Activated naive CD4-positive, alpha-beta T cell treated with anti-CD3 and anti-CD28 coated beads, Interleukin-2, amount 50 U/mL, for 16 hours (primary cell): Measurements from ENCODE around the gene LSMEM2.
"Not testable (repeated sequence)": the region's sequence is repeated elsewhere in the genome, so short reads cannot be mapped to it uniquely, and the experiment has no call there.

Experiments used
- DNase-seq: peaks from one replicate; pipeline ENCODE4 v3.0.0-alpha.2; 2020

LSMEM2 gene

GRCh38 chr3:50266017-50266416 lies 12.9 kb upstream of the LSMEM2 start:
- DNase-seq: no peak

- no peak for DNase-seq
Observed at GRCh38 chr3:50266836-50267235, 12.1 kb upstream of the LSMEM2 start.

- no peak for DNase-seq
Observed at GRCh38 chr3:50267280-50267913, 11.5 kb upstream of the LSMEM2 start.

- no peak for DNase-seq
Observed at GRCh38 chr3:50268276-50268675, 10.6 kb upstream of the LSMEM2 start.

GRCh38 chr3:50268703-50269451 lies 10.0 kb upstream of the LSMEM2 start, which contains the start of gene SEMA3B:
SEMA3B (plus strand) TSS chr3:50269147; CDS start chr3:50269241, 94 bp downstream.
- no peak for DNase-seq

GRCh38 chr3:50269460-50269859 lies 9.4 kb upstream of the LSMEM2 start:
- DNase-seq: no peak

GRCh38 chr3:50269977-50270413 lies 8.9 kb upstream of the LSMEM2 start:
- DNase-seq: no peak

GRCh38 chr3:50270422-50271224 lies 8.3 kb upstream of the LSMEM2 start:
- no peak for DNase-seq

- DNase-seq: no peak
Observed at GRCh38 chr3:50271314-50271936, 7.5 kb upstream of the LSMEM2 start.

- not testable (repeated sequence) for DNase-seq
Observed at GRCh38 chr3:50272538-50272910, 6.4 kb upstream of the LSMEM2 start.

GRCh38 chr3:50272911-50273688 lies 5.8 kb upstream of the LSMEM2 start:
- peak; percentile 86 for DNase-seq

GRCh38 chr3:50273689-50274065 lies 5.2 kb upstream of the LSMEM2 start:
- no peak for DNase-seq

GRCh38 chr3:50274371-50275104 lies 4.3 kb upstream of the LSMEM2 start:
- peak; percentile 74 for DNase-seq

- peak; percentile 25 for DNase-seq
Observed at GRCh38 chr3:50275141-50275995, 3.5 kb upstream of the LSMEM2 start.

GRCh38 chr3:50275996-50276761 lies 2.7 kb upstream of the LSMEM2 start:
- peak; percentile 44 for DNase-seq

- no peak for DNase-seq
Observed at GRCh38 chr3:50276762-50277101, 2.2 kb upstream of the LSMEM2 start.

- DNase-seq: no peak
Observed at GRCh38 chr3:50278123-50278879, 586 bp upstream of the LSMEM2 start.

- no peak for DNase-seq
Observed at GRCh38 chr3:50279255-50280016, 549 bp downstream of the LSMEM2 start.
